Activated naive CD8-positive, alpha-beta T cell treated with anti-CD3 and anti-CD28 coated beads, Interleukin-2, amount 50 U/mL, for 16 hours (primary cell): ENCODE results near the gene DPP7.

Experiments
- DNase-seq: peaks from one replicate; pipeline ENCODE4 v3.0.0-alpha.2; 2020; ENCODE audit warnings: low read depth, low spot score

The DPP7 gene

GRCh38 chr9:137111788-137112563 lies 2.6 kb downstream of the DPP7 start:
- DNase-seq = no peak

- no peak for DNase-seq
These were observed 3.4 kb downstream of the DPP7 start for GRCh38 chr9:137110911-137111787.

- no peak for DNase-seq
These were observed 4.2 kb downstream of the DPP7 start for GRCh38 chr9:137110147-137110910.

- DNase-seq = no peak
These were observed 5.0 kb downstream of the DPP7 start for GRCh38 chr9:137109250-137110146.

DNA sequence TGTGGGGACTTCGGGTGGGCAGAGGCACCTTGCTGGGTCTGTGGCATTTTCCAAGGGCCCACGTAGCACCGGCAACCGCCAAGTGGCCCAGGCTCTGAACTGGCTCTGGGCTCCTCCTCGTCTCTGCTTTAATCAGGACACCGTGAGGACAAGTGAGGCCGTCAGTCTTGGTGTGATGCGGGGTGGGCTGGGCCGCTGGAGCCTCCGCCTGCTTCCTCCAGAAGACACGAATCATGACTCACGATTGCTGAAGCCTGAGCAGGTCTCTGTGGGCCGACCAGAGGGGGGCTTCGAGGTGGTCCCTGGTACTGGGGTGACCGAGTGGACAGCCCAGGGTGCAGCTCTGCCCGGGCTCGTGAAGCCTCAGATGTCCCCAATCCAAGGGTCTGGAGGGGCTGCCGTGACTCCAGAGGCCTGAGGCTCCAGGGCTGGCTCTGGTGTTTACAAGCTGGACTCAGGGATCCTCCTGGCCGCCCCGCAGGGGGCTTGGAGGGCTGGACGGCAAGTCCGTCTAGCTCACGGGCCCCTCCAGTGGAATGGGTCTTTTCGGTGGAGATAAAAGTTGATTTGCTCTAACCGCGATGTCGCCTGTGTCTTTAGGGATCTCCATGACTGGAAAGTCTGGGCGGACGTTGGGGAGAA lies 5.8 kb downstream of the DPP7 start:
- no peak for DNase-seq

DNA sequence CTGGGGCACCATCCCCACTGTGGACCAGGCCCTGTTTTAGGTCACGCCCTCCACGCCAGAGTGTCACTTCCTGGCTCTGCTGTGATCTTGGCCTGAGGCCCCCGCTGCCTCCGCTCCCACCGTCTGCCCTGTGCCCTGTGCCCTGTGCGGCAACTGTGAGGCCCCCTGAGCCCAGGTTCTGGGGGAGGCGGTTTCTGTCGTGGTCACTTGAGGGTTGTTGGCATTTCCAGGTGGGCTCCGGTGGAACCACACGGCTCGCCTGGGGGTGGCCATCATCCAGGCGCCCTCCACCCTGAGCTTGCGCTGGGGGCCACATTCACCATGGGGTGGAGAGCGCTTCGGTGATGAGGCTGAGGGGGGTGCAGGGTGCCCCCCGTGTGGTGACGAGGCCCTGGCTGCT lies 6.6 kb downstream of the DPP7 start:
- DNase-seq = no peak

DNA sequence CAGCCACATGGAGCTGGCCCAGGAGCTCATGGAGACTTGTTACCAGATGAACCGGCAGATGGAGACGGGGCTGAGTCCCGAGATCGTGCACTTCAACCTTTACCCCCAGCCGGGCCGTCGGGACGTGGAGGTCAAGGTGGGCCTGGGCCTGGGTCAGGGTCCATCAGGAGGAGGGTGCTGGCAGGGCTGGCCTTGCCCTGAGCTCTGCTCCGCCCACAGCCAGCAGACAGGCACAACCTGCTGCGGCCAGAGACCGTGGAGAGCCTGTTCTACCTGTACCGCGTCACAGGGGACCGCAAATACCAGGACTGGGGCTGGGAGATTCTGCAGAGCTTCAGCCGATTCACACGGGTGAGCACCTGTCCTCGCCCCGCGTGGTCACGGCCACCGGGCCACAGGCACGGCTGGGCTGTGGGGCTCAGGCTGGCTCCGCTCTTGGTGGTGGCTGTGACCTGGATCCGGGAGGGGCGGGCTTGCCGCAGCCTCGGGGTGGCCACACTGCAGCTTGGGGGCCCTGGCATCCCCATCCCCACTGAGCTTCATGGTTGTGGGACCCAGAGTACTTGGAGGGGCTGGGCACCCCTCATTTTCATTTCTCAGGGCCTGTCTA lies 7.1 kb downstream of the DPP7 start:
- no peak for DNase-seq

GRCh38 chr9:137106662-137107250 lies 7.8 kb downstream of the DPP7 start:
- DNase-seq = no peak

GRCh38 chr9:137105814-137106661 lies 8.5 kb downstream of the DPP7 start:
- DNase-seq = no peak

GRCh38 chr9:137103206-137103999 lies 11.1 kb downstream of the DPP7 start:
- DNase-seq = no peak

DNA sequence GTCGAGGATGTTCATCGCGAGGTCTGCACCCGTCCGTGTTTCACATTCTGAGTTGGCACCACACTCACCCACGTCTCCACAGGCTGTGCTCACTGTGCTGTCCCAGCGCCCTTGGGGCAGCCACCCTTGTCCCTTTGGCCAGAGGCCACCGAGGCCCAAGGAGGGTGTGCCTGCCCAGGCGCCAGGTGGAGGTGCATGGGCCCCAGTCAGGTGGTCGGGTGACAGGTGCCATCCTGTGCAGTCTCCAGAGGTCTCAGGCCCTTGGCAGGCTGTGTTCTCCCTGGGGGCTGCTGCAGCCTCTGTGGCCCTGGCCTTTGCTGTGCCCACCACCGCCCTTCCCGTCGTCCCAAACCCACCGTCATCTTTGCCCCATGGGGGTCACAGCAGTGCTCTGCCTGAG lies 15.3 kb downstream of the DPP7 start:
- no peak for DNase-seq

DNA sequence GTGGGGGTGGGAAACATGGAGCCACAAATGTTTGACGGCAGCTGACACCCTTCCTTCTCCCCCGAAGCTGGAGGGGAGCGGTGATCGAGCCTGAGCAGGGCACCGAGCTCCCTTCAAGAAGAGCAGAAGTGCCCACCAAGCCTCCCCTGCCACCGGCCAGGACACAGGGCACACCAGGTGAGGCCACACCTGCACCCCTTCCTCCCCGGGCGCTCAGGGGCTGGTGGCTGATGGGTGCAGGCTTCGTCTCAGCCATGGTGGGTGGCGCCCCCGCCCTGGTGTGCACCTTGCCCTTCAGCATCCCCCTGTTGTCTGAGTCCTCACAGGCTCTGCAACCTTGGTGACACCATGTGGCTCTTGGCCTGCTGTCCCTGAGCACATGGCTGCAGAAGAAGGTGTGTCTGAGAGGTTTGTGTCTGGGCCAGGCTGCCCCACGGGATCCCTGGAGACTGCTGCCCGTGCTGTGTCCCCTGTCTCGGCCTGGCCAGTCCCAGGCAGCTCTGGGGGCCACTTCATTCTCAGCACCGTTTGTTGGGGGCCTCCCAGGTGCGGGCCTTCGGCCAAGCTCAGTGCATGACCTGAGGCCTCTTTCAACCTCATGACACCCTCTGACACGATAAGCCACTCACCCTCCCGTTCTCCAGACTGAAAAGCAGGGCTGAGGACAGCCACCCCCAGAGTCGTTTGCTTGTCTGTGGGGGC lies 16.6 kb downstream of the DPP7 start:
- no peak for DNase-seq

DNA sequence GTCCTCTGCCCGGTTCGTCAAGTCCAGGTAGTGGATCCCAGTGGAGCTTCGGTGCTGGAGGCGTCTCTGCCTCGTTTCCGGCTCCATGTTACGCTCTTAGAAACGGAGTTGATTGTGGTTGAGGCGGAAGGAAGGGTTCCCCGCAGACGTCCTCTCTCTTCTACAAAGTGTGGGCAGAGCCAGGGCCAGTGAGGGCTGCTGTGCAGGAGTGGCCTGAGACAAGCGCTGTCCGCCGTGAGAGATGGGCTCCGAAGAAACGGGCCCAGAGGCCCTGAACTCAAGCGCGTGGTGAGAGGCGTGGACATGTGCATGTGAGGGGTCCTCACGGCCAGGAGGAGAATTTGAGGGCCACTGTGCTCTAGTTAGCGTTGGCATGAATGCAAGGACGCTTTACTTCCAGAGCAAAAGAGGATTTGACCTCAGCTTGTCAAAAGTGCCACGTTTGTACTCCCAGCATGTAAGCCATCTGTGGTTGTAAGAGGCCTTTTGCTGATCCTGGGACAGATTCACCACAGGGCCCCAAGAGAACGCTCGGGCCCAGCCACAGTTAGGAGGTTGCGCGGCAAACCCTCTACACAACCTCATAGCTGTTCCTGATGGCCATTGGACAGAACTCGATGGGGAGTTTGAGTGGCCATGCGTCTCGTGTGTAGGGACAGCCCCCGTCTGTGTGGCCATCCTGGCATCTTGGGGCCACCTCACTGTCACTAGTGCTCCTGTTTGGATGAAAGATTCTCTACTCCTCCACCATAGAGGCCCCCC lies 17.6 kb downstream of the DPP7 start:
- DNase-seq = no peak

DNA sequence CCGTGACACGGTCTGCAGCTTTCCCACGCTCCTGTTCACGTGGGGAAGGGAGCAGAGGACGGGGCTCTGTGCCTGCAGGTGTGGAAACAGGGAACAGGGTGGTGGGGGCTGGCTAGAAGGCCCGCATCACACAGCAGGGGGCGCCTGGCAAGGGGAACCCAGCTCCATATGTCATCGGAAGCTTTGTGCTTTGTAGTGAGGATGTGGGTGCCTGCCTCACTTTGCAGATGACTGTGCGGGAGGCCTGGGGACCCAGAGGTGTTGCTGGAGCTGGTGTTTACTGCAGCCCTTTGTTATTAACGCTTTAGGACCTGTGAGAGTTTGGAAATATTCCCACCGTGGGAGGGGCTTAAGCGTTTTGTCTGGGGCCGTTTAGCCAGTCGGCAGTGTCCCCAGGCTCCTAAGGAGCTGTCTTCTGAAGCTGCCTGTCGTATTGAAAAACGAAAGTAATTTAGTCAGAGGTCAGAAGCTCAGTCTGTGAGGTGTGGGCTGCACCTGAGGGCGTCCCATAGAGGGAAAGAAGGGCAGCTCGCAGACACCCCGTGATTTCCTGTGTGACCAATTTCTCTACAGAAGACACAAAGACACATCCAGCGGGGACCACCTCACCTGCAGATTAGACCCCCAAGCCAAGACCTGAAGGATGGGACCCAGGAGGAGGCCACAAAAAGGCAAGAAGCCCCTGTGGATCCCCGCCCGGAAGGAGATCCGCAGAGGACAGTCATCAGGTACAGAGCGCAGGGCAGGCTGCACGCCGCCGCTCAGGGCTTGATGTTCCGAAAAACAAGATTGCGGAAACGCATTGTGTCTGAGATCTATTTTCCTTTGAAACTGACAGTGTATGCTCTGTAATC lies 18.6 kb downstream of the DPP7 start:
- peak; percentile 64 for DNase-seq

DNA sequence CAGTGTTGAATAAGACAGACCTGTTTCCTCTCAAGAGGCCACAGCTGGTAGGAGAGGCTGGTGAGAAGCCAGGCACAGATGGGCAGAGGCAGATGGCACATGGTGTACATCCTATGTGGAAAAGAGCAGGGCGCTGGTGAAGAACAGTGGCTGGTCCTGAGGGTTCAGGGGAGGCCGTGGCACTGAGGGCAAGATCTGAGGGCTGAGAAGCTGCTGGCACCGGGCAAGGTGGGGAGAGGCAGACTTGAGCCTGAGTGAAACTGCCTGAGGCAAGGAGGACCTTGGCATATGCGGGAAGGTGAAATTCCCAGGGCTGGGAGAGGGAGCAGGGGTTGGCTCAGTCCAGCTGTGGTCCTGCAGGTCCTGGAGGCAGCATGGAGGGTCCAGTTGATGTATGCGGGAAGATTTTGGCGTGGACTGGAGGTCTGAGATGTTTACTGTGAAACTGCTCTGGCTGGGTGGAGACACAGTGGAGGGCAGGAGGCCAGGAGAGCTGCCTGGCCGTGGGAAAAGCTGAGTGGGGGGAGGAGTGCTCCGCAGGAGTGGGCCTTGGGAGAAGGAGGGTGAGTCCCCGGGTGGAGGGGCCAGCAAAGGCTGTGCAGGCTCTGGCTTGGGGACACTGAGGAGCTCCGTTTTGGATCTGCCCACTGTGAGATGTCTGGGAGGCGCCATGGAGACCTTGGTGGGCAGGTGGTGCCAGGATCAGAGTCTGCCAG lies 25.1 kb downstream of the DPP7 start:
- DNase-seq = no peak
